ENCODE data around the gene CRAT.

GRCh38 chr9:129110740-129111527, at the start of gene CRAT, which contains the start of gene PTPA:
- TF ChIP-seq POLR2A (IDR thresholded peaks at IDR 0.05) (peak; percentile 97 to 99), CTCF (IDR thresholded peaks at IDR 0.05 in 4 of 5, conservative IDR thresholded peaks at IDR 0.05 in 1 of 5) (peak in 1 of 5 experiments; percentile 12)

Measured in gastrocnemius medialis (tissue), 4 donors.